ENCODE data around the gene ZNF407. TPM values are rescaled to one million over a fixed set of nuclear protein-coding genes. Genes with fewer than 3 reads are reported as not detected.

The ZNF407 gene
- total and polyA plus RNA-seq, 7 experiments from 2014 or later: 6.8 to 31.3 (median 27.9) TPM

DNA sequence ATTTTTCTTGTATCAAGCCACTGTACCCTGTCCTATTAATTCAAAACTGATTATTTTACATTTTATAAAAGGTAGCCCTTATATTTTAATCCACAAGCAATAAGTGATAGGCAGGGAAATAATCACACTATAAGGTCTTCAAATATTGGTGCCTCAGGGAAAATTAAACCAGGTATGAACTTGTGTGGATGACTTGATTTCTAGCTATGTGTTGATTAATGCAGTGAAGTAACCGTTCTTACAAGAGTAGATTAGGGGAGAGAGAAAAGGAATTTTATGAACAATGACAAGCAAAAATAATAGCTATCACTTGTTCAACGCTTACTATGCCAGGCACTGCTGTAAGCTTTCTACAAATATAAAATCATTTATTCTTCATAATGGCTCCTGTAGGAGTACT lies 411.6 kb downstream of the ZNF407 start:
- Mint-ChIP-seq H3K4me3 (no peak overlapping the region), H3K9me3 (no peaks in the 10 kb centered on the region), H3K27me3 (no peaks in the 10 kb centered on the region), H3K36me3 (peaks cover 0 to 38% (median 19%) of the 10 kb centered on the region in 5 donors), H3K4me1 (peaks cover 0 to 9% (median 1%) of the 10 kb centered on the region in 7 donors), H3K27ac (no peak overlapping the region)
- Histone ChIP-seq H3K4me3 (ENCODE audit: low read length) (no peak overlapping the region), H3K9me3 (ENCODE audit: control insufficient read depth in 2 of 3, low read length in 3 of 3) (no peaks in the 10 kb centered on the region), H3K4me1 (ENCODE audit: control insufficient read depth in 2 of 2, insufficient read depth in 2 of 2, low read length in 2 of 2) (no peaks in the 10 kb centered on the region), H3K27me3 (ENCODE audit: control insufficient read depth in 2 of 2, insufficient read depth in 2 of 2, low read length in 2 of 2) (no peaks in the 10 kb centered on the region), H3K27ac (ENCODE audit: low read depth, low read length) (no peak overlapping the region), H3K36me3 (ENCODE audit: control insufficient read depth in 2 of 3, insufficient read depth in 3 of 3, low read length in 3 of 3) (no peaks in the 10 kb centered on the region)
- POLR2A ChIA-PET: no interaction called here
- intact Hi-C loops (cut with micrococcal nuclease): no loop called here
- ATAC-seq (no peak), DNase-seq (no peak)
- CTCF ChIA-PET: interaction anchor here (1.6 kb wide), 1 partner anchor 32 kb away, joined by 4 read pairs; no protein-coding TSS in a partner anchor

- Mint-ChIP-seq H3K27ac (no peak overlapping the region), H3K36me3 (peaks cover 0 to 35% (median 19%) of the 10 kb centered on the region in 5 donors), H3K4me3 (no peak overlapping the region), H3K27me3 (no peaks in the 10 kb centered on the region), H3K9me3 (no peaks in the 10 kb centered on the region), H3K4me1 (peaks cover 0 to 12% (median 3%) of the 10 kb centered on the region in 7 donors)
- Histone ChIP-seq H3K9me3 (ENCODE audit: control insufficient read depth in 2 of 3, low read length in 3 of 3) (no peaks in the 10 kb centered on the region), H3K27ac (ENCODE audit: low read depth, low read length) (no peak overlapping the region), H3K4me3 (ENCODE audit: low read length) (no peak overlapping the region), H3K36me3 (ENCODE audit: control insufficient read depth in 2 of 3, insufficient read depth in 3 of 3, low read length in 3 of 3) (no peaks in the 10 kb centered on the region), H3K27me3 (ENCODE audit: control insufficient read depth in 2 of 2, insufficient read depth in 2 of 2, low read length in 2 of 2) (no peaks in the 10 kb centered on the region), H3K4me1 (ENCODE audit: control insufficient read depth in 2 of 2, insufficient read depth in 2 of 2, low read length in 2 of 2) (peaks cover 0 to 2% of the 10 kb centered on the region in 2 donors)
- intact Hi-C loops (cut with micrococcal nuclease): no loop called here
- ATAC-seq: no peak
- DNase-seq: no peak
- ChIA-PET CTCF (no interaction called here), POLR2A (no interaction called here)
Observed at GRCh38 chr18:75009878-75010277, 412.2 kb downstream of the ZNF407 start.

DNA sequence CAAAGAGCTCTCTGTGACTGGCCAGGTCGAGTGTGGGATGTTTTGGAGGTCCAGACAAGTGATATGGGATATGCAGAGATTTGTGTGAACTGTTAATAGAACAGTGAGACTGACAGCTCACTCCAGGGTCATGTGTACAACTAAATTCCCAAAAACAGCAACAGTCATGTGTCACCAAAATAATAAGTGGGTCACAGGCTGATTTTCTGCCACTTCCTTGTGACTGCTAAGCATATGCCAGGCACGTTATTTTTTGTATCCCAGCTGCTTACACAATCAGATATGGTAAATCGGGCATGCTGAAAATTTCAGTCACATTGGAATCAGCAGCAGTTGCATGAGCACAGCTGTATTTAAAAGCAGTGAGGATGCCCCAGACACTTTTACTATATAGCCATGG lies 412.6 kb downstream of the ZNF407 start:
- H3K9me3 Mint-ChIP-seq: no peaks in the 10 kb centered on the region
- no peak for ATAC-seq
- DNase-seq: no peak
- Histone ChIP-seq H3K27me3 (ENCODE audit: control insufficient read depth in 2 of 2, insufficient read depth in 2 of 2, low read length in 2 of 2) (no peaks in the 10 kb centered on the region), H3K36me3 (ENCODE audit: control insufficient read depth in 2 of 3, insufficient read depth in 3 of 3, low read length in 3 of 3) (no peaks in the 10 kb centered on the region), H3K4me1 (ENCODE audit: control insufficient read depth in 2 of 2, insufficient read depth in 2 of 2, low read length in 2 of 2) (peaks cover 0 to 3% of the 10 kb centered on the region in 2 donors), H3K9me3 (ENCODE audit: control insufficient read depth in 2 of 3, low read length in 3 of 3) (no peaks in the 10 kb centered on the region), H3K27ac (ENCODE audit: low read depth, low read length) (no peak overlapping the region), H3K4me3 (ENCODE audit: low read length) (no peak overlapping the region)
- ChIA-PET CTCF (no interaction called here), POLR2A (no interaction called here)
- no peak overlapping the region for H3K27ac Mint-ChIP-seq
- peaks cover 0 to 34% (median 19%) of the 10 kb centered on the region in 5 donors for H3K36me3 Mint-ChIP-seq
- intact Hi-C loops (cut with micrococcal nuclease): no loop called here
- no peaks in the 10 kb centered on the region for H3K27me3 Mint-ChIP-seq
- H3K4me3 Mint-ChIP-seq: no peak overlapping the region
- peaks cover 0 to 12% (median 3%) of the 10 kb centered on the region in 7 donors for H3K4me1 Mint-ChIP-seq

DNA sequence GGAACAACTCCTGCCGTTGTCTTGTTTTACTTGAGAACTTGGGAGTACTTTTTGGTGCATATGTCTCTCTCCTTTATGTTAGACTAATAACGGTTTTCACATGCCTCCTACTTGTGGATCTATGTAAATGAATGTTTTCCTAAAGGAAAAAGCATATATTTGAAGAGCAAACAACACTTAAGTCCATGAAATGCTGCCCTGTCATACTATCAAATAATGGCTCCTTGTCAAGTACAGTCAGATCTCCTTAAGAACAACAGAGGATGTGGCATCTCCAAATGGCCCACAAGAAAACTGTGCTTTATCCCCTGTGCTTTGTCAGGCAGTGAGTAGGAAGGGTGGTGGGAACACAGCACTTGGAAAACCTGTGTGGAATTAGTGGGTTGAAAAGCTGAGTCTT lies 413.0 kb downstream of the ZNF407 start:
- Mint-ChIP-seq H3K4me1 (peaks cover 0 to 12% (median 3%) of the 10 kb centered on the region in 7 donors), H3K27me3 (no peaks in the 10 kb centered on the region), H3K27ac (no peak overlapping the region), H3K36me3 (peaks cover 0 to 34% (median 19%) of the 10 kb centered on the region in 5 donors), H3K4me3 (no peak overlapping the region), H3K9me3 (no peaks in the 10 kb centered on the region)
- ChIA-PET POLR2A (no interaction called here), CTCF (no interaction called here)
- Histone ChIP-seq H3K36me3 (ENCODE audit: control insufficient read depth in 2 of 3, insufficient read depth in 3 of 3, low read length in 3 of 3) (no peaks in the 10 kb centered on the region), H3K27ac (ENCODE audit: low read depth, low read length) (no peak overlapping the region), H3K4me3 (ENCODE audit: low read length) (no peak overlapping the region), H3K9me3 (ENCODE audit: control insufficient read depth in 2 of 3, low read length in 3 of 3) (no peaks in the 10 kb centered on the region), H3K27me3 (ENCODE audit: control insufficient read depth in 2 of 2, insufficient read depth in 2 of 2, low read length in 2 of 2) (no peaks in the 10 kb centered on the region), H3K4me1 (ENCODE audit: control insufficient read depth in 2 of 2, insufficient read depth in 2 of 2, low read length in 2 of 2) (peaks cover 0 to 3% of the 10 kb centered on the region in 2 donors)
- ATAC-seq: no peak
- intact Hi-C loops (cut with micrococcal nuclease): no loop called here
- no peak for DNase-seq

GRCh38 chr18:75016025-75016717 lies 418.5 kb downstream of the ZNF407 start:
- Histone ChIP-seq H3K4me3 (ENCODE audit: low read length) (no peak overlapping the region), H3K27me3 (ENCODE audit: control insufficient read depth in 2 of 2, insufficient read depth in 2 of 2, low read length in 2 of 2) (no peaks in the 10 kb centered on the region), H3K4me1 (ENCODE audit: control insufficient read depth in 2 of 2, insufficient read depth in 2 of 2, low read length in 2 of 2) (peaks cover 0 to 3% of the 10 kb centered on the region in 2 donors), H3K9me3 (ENCODE audit: control insufficient read depth in 2 of 3, low read length in 3 of 3) (no peaks in the 10 kb centered on the region), H3K36me3 (ENCODE audit: control insufficient read depth in 2 of 3, insufficient read depth in 3 of 3, low read length in 3 of 3) (no peaks in the 10 kb centered on the region), H3K27ac (ENCODE audit: low read depth, low read length) (no peak overlapping the region)
- Mint-ChIP-seq H3K27me3 (no peaks in the 10 kb centered on the region), H3K4me3 (no peak overlapping the region), H3K4me1 (peaks cover 0 to 12% (median 3%) of the 10 kb centered on the region in 7 donors), H3K27ac (no peak overlapping the region), H3K36me3 (peaks cover 0 to 7% (median 0%) of the 10 kb centered on the region in 5 donors), H3K9me3 (no peaks in the 10 kb centered on the region)
- CTCF ChIA-PET: no interaction called here
- POLR2A ChIA-PET: interaction anchor here (2.5 kb wide), 1 partner anchor 13 kb away, joined by 6 read pairs; no protein-coding TSS in a partner anchor
- intact Hi-C loops (cut with micrococcal nuclease): no loop called here
- ATAC-seq (no peak), DNase-seq (no peak)

DNA sequence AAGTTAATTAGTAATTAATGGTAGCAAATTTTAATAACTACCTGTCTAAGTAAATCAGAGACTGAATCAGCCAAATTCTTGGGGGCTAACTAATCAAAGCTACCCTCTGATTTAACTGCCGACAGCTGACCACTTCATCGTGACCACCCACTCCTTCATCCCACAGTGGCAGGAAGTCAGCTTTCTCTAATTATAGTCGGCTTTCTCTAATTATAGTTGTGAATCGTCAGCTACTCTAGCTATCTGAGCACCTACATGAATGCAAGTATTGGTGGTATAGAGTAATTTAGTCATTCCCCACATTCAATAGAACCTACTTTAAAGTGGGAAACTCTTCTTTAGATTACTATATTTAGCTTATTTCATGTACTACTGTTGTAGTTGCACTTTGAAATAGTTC lies 425.8 kb downstream of the ZNF407 start:
- Histone ChIP-seq H3K36me3 (ENCODE audit: control insufficient read depth in 2 of 3, insufficient read depth in 3 of 3, low read length in 3 of 3) (no peaks in the 10 kb centered on the region), H3K27ac (ENCODE audit: low read depth, low read length) (no peak overlapping the region), H3K4me3 (ENCODE audit: low read length) (no peak overlapping the region), H3K27me3 (ENCODE audit: control insufficient read depth in 2 of 2, insufficient read depth in 2 of 2, low read length in 2 of 2) (no peaks in the 10 kb centered on the region), H3K4me1 (ENCODE audit: control insufficient read depth in 2 of 2, insufficient read depth in 2 of 2, low read length in 2 of 2) (no peaks in the 10 kb centered on the region), H3K9me3 (ENCODE audit: control insufficient read depth in 2 of 3, low read length in 3 of 3) (no peaks in the 10 kb centered on the region)
- CTCF ChIA-PET: no interaction called here
- intact Hi-C loops (cut with micrococcal nuclease): no loop called here
- H3K36me3 Mint-ChIP-seq: peaks cover 0 to 27% (median 12%) of the 10 kb centered on the region in 5 donors
- ATAC-seq (no peak), DNase-seq (no peak)
- H3K4me3 Mint-ChIP-seq: no peak overlapping the region
- POLR2A ChIA-PET: interaction anchor here (1.0 kb wide), 1 partner anchor 15 kb away, joined by 3 read pairs; no protein-coding TSS in a partner anchor
- H3K27ac Mint-ChIP-seq: peak overlapping the region in 5 of 9 donors; percentile 7 to 81 (median 16)
- H3K9me3 Mint-ChIP-seq: peaks cover 0 to 6% (median 0%) of the 10 kb centered on the region in 11 donors
- no peaks in the 10 kb centered on the region for H3K27me3 Mint-ChIP-seq
- H3K4me1 Mint-ChIP-seq: peaks cover 0 to 12% (median 0%) of the 10 kb centered on the region in 7 donors

- peaks cover 4 to 9% of the 10 kb centered on the region in 2 donors for H3K4me1 ChIP-seq (ENCODE audit: control insufficient read depth in 2 of 2, insufficient read depth in 2 of 2, low read length in 2 of 2)
- intact Hi-C loops (cut with micrococcal nuclease): loop anchor here in 1 of 2 donors (5.0 kb wide), 1 partner anchor 187 kb away; the partner anchor contains the start of gene TSHZ1
- H3K9me3 Mint-ChIP-seq: peaks cover 0 to 12% (median 7%) of the 10 kb centered on the region in 11 donors
- ATAC-seq: no peak
- CTCF ChIA-PET: no interaction called here
- POLR2A ChIA-PET: interaction anchor here (1.0 to 1.1 kb wide), 2 partner anchors 90 to 428 kb away, joined by 3 read pairs; no protein-coding TSS in a partner anchor
- no peak overlapping the region for H3K4me3 Mint-ChIP-seq
- DNase-seq: no peak
- H3K9me3 ChIP-seq (ENCODE audit: control insufficient read depth in 2 of 3, low read length in 3 of 3): no peaks in the 10 kb centered on the region
- H3K36me3 Mint-ChIP-seq: peaks cover 0 to 33% (median 15%) of the 10 kb centered on the region in 5 donors
- no peak overlapping the region for H3K27ac Mint-ChIP-seq
- H3K27ac ChIP-seq (ENCODE audit: low read depth, low read length): no peak overlapping the region
- peaks cover 9 to 22% (median 11%) of the 10 kb centered on the region in 7 donors for H3K4me1 Mint-ChIP-seq
- no peaks in the 10 kb centered on the region for H3K36me3 ChIP-seq (ENCODE audit: control insufficient read depth in 2 of 3, insufficient read depth in 3 of 3, low read length in 3 of 3)
- H3K27me3 ChIP-seq (ENCODE audit: control insufficient read depth in 2 of 2, insufficient read depth in 2 of 2, low read length in 2 of 2): no peaks in the 10 kb centered on the region
- no peaks in the 10 kb centered on the region for H3K27me3 Mint-ChIP-seq
- no peak overlapping the region for H3K4me3 ChIP-seq (ENCODE audit: low read length)
Observed at GRCh38 chr18:75024871-75025270, 427.2 kb downstream of the ZNF407 start.
